ENCODE data around the gene MDN1.

MDN1 gene

GRCh38 chr6:89763550-89763949 is 56.0 kb downstream of the MDN1 start:
- TF ChIP-seq GATA3 (IDR thresholded peaks at IDR 0.05; ENCODE audit: low read depth, low read length) (no peak), GATA2 (IDR thresholded peaks at IDR 0.05; ENCODE audit: low read depth, low read length) (no peak)

- no peak for TF ChIP-seq GATA3 (IDR thresholded peaks at IDR 0.05; ENCODE audit: low read depth, low read length)
- no peak for TF ChIP-seq GATA2 (IDR thresholded peaks at IDR 0.05; ENCODE audit: low read depth, low read length)
These were observed 60.8 kb downstream of the MDN1 start for GRCh38 chr6:89758830-89759229.

GRCh38 chr6:89750338-89750737 is 69.3 kb downstream of the MDN1 start:
- TF ChIP-seq GATA3 (IDR thresholded peaks at IDR 0.05; ENCODE audit: low read depth, low read length) (no peak), GATA2 (IDR thresholded peaks at IDR 0.05; ENCODE audit: low read depth, low read length) (no peak)

- no peak for TF ChIP-seq GATA2 (IDR thresholded peaks at IDR 0.05; ENCODE audit: low read depth, low read length)
- no peak for TF ChIP-seq GATA3 (IDR thresholded peaks at IDR 0.05; ENCODE audit: low read depth, low read length)
These were observed 69.7 kb downstream of the MDN1 start for GRCh38 chr6:89749918-89750317.

GRCh38 chr6:89745716-89746115 is 73.9 kb downstream of the MDN1 start:
- TF ChIP-seq GATA2 (IDR thresholded peaks at IDR 0.05; ENCODE audit: low read depth, low read length) (no peak), GATA3 (IDR thresholded peaks at IDR 0.05; ENCODE audit: low read depth, low read length) (no peak)

- TF ChIP-seq GATA2 (IDR thresholded peaks at IDR 0.05; ENCODE audit: low read depth, low read length), result no peak
- TF ChIP-seq GATA3 (IDR thresholded peaks at IDR 0.05; ENCODE audit: low read depth, low read length), result no peak
These were observed 74.5 kb downstream of the MDN1 start for GRCh38 chr6:89745096-89745495.

GRCh38 chr6:89736893-89737292 is 82.7 kb downstream of the MDN1 start:
- no peak for TF ChIP-seq GATA2 (IDR thresholded peaks at IDR 0.05; ENCODE audit: low read depth, low read length)
- TF ChIP-seq GATA3 (IDR thresholded peaks at IDR 0.05; ENCODE audit: low read depth, low read length), result no peak

GRCh38 chr6:89734526-89734925 is 85.1 kb downstream of the MDN1 start:
- no peak for TF ChIP-seq GATA3 (IDR thresholded peaks at IDR 0.05; ENCODE audit: low read depth, low read length)

- TF ChIP-seq GATA2 (IDR thresholded peaks at IDR 0.05; ENCODE audit: low read depth, low read length), result no peak
- TF ChIP-seq GATA3 (IDR thresholded peaks at IDR 0.05; ENCODE audit: low read depth, low read length), result no peak
These were observed 87.5 kb downstream of the MDN1 start for GRCh38 chr6:89731924-89732567.

GRCh38 chr6:89729818-89730217 is 89.8 kb downstream of the MDN1 start:
- TF ChIP-seq GATA3 (IDR thresholded peaks at IDR 0.05; ENCODE audit: low read depth, low read length) (no peak), GATA2 (IDR thresholded peaks at IDR 0.05; ENCODE audit: low read depth, low read length) (no peak)

GRCh38 chr6:89727501-89727900 is 92.1 kb downstream of the MDN1 start:
- TF ChIP-seq GATA2 (IDR thresholded peaks at IDR 0.05; ENCODE audit: low read depth, low read length), result no peak
- TF ChIP-seq GATA3 (IDR thresholded peaks at IDR 0.05; ENCODE audit: low read depth, low read length), result no peak

- TF ChIP-seq GATA3 (IDR thresholded peaks at IDR 0.05; ENCODE audit: low read depth, low read length), result no peak
- TF ChIP-seq GATA2 (IDR thresholded peaks at IDR 0.05; ENCODE audit: low read depth, low read length), result no peak
These were observed 94.6 kb downstream of the MDN1 start for GRCh38 chr6:89724981-89725380.

GRCh38 chr6:89723046-89723445 is 96.5 kb downstream of the MDN1 start:
- TF ChIP-seq GATA3 (IDR thresholded peaks at IDR 0.05; ENCODE audit: low read depth, low read length), result no peak
- no peak for TF ChIP-seq GATA2 (IDR thresholded peaks at IDR 0.05; ENCODE audit: low read depth, low read length)

- TF ChIP-seq GATA3 (IDR thresholded peaks at IDR 0.05; ENCODE audit: low read depth, low read length) (no peak), GATA2 (IDR thresholded peaks at IDR 0.05; ENCODE audit: low read depth, low read length) (no peak)
These were observed 103.1 kb downstream of the MDN1 start for GRCh38 chr6:89716532-89716931.

GRCh38 chr6:89711801-89712200 is 107.8 kb downstream of the MDN1 start:
- TF ChIP-seq GATA3 (IDR thresholded peaks at IDR 0.05; ENCODE audit: low read depth, low read length) (0 out of 2 replicates have a peak, but pooled peaks have one; percentile 13), GATA2 (IDR thresholded peaks at IDR 0.05; ENCODE audit: low read depth, low read length) (no peak)

GRCh38 chr6:89708316-89708715 is 111.3 kb downstream of the MDN1 start:
- TF ChIP-seq GATA2 (IDR thresholded peaks at IDR 0.05; ENCODE audit: low read depth, low read length) (no peak), GATA3 (IDR thresholded peaks at IDR 0.05; ENCODE audit: low read depth, low read length) (no peak)

Measured in SH-SY5Y (cell line).